ENCODE results near the gene TRNT1. TPM values are rescaled to one million over a fixed set of nuclear protein-coding genes. Genes with fewer than 3 reads are reported as not detected.

The TRNT1 gene
- total RNA-seq, 4 donors from 2014 or later: 19.2 to 41.5 (median 28.2) TPM

DNA sequence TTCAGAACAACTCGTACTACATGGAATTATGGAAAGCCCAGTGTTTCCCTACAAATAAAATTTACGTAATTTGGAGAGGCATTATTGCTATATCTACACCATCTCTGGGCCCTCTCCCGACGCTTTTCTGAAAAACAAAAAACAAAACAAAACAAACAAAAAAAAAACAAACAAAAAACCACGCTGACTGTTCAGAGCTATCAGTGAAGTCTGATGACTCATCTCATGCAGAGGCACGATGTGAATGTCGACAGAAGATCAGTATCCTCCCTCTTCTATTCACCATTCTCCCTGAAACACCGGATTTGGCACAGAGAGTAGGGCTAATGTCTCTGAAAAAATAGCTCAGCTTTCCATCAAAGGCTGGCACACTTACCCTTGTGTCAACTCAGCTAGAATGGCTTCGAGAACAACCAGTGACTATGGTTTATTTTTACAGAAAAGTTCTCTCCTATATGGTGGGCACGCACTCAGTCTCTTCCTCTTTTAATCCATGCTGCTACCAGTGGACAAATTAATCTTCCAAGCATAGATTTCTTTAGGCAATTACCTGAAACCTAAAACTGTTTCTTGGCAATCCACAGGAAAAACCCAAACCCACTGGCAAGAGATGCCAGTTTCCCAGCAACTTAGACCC lies 51.2 kb downstream of the TRNT1 start:
- no peaks in the 10 kb centered on the region for H3K9me3 ChIP-seq
- intact Hi-C loops (cut with DNase I): no loop called here
- no peak for TF ChIP-seq CTCF (IDR thresholded peaks at IDR 0.05)
- no peak for TF ChIP-seq POLR2A (IDR thresholded peaks at IDR 0.05)
- 63 to 68% methylated on average over 10 of the region's 10 CpGs for WGBS, 2 donors
- H3K27ac ChIP-seq: no peak overlapping the region
- H3K36me3 ChIP-seq: peaks cover 14 to 17% of the 10 kb centered on the region in 2 donors
- no peaks in the 10 kb centered on the region for H3K27me3 ChIP-seq
- no peak overlapping the region for H3K4me3 ChIP-seq (replicated peaks in 1 of 3)
- H3K4me1 ChIP-seq: peaks cover 15 to 20% of the 10 kb centered on the region in 2 donors
- no peak for DNase-seq

DNA sequence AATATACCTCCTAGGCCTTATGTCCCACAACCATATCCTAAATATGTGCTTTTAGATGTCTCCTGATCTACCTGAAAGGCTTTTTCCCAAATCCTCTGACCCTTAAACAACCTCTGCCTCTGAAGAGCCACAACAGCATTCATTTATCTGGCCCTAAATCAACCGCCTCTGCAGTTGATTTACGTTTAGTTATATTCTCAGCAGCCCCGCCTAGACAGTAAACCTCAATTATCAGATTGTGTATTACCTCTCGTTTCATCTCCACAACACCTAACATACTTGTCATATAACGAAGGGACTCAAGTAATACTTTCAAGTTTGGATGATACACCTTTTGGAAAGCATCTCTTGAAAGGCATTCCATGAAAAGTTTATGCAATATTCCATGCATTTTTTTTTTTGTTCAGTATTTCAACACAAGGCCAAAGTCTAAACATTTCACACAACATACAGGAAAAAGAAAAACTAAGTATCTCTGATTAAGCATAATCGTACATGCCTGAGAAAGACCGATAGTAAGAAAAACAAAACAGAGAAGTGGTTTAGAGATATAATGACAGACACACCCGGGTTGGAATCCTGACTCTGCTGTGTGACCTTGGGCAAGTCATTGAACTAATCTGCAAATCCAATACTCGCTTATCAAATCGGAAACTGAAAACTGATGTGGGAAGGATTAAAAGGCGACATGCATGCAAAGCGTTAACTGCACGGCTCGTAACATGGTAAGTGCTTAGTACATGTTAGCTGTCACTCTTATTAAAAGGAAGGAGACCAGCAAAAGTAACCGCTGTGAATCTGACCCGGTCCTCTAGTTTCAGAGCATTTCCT lies 52.0 kb downstream of the TRNT1 start:
- Histone ChIP-seq H3K27me3 (no peaks in the 10 kb centered on the region), H3K9me3 (no peaks in the 10 kb centered on the region), H3K4me1 (peaks cover 15 to 20% of the 10 kb centered on the region in 2 donors), H3K36me3 (peaks cover 7 to 10% of the 10 kb centered on the region in 2 donors), H3K27ac (peak overlapping the region in 2 of 3 donors; percentile 67 to 88), H3K4me3 (replicated peaks in 1 of 3) (peak overlapping the region; percentile 65 to 94 (median 85))
- intact Hi-C loops (cut with DNase I): no loop called here
- 23 to 25% methylated on average over 16 of the region's 16 CpGs for WGBS, 2 donors
- TF ChIP-seq POLR2A (IDR thresholded peaks at IDR 0.05) (no peak), CTCF (IDR thresholded peaks at IDR 0.05) (no peak)
- DNase-seq: no peak

- 1 to 2% methylated on average over 27 to 28 of the region's 56 CpGs for WGBS, 2 donors
- H3K9me3 ChIP-seq: no peaks in the 10 kb centered on the region
- intact Hi-C loops (cut with DNase I): no loop called here
Measured at GRCh38 chr3:3179407-3180094, 52.8 kb downstream of the TRNT1 start, which contains the start of gene CRBN. Gene CRBN (minus strand): TSS chr3:3179691. CDS start chr3:3179687, 4 bp downstream.

DNA sequence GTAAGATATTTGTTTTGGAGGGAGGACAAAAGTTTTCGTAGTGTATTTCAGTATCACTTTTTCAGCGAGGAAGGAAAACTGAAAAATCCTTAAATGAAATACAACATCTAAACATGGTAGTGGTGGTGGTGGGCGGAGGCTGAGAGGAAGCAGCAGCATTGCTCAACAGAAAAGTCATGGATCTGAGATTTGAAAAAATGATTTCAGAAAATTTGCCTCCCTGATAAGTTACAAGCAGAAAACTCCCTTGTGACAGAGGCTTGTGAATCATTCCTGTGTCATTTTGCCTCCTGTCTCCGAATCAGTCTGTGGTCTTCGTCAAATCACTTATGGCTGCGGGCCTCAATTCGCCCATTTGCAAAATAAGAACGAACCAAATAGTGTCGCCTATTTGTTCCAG lies 53.7 kb downstream of the TRNT1 start:
- WGBS, 2 donors: 82 to 84% methylated on average over 9 of the region's 9 CpGs
- TF ChIP-seq CTCF (IDR thresholded peaks at IDR 0.05) (no peak), POLR2A (IDR thresholded peaks at IDR 0.05) (no peak)
- H3K27ac ChIP-seq: no peak overlapping the region
- intact Hi-C loops (cut with DNase I): no loop called here
- H3K27me3 ChIP-seq: no peaks in the 10 kb centered on the region
- no peak overlapping the region for H3K4me3 ChIP-seq (replicated peaks in 1 of 3)
- no peak for DNase-seq
- no peaks in the 10 kb centered on the region for H3K9me3 ChIP-seq
- H3K36me3 ChIP-seq: no peaks in the 10 kb centered on the region
- peaks cover 15 to 16% of the 10 kb centered on the region in 2 donors for H3K4me1 ChIP-seq

More at GRCh38 chr3:3179407-3180094, 52.8 kb downstream of the TRNT1 start, which contains the start of gene CRBN:
- no peaks in the 10 kb centered on the region for H3K27me3 ChIP-seq
- peak in 1 of 2 donors; percentile 74 for TF ChIP-seq POLR2A (IDR thresholded peaks at IDR 0.05)
- peak; percentile 71 to 99 (median 98) for TF ChIP-seq CTCF (IDR thresholded peaks at IDR 0.05)
- peak within 1 kb of the TSS; percentile 6 to 88 (median 67) for H3K27ac ChIP-seq
- peak within 1 kb of the TSS; percentile 65 to 94 (median 85) for H3K4me3 ChIP-seq (replicated peaks in 1 of 3)
- H3K36me3 ChIP-seq: peaks cover 0 to 4% of the 10 kb centered on the region in 2 donors
- H3K4me1 ChIP-seq: peaks cover 15 to 20% of the 10 kb centered on the region in 2 donors
- DNase-seq: peak; percentile 84 to 88
